Measurements from ENCODE around the gene MED1.

MED1 gene

GRCh38 chr17:39361064-39361463 is 90.0 kb downstream of the MED1 start:
- no peak for DNase-seq

- DNase-seq, result no peak
Measured at GRCh38 chr17:39360537-39360936, 90.5 kb downstream of the MED1 start.

- no peak for DNase-seq
Measured at GRCh38 chr17:39359994-39360393, 91.1 kb downstream of the MED1 start.

- DNase-seq, result no peak
Measured at GRCh38 chr17:39357986-39358385, 93.1 kb downstream of the MED1 start.

- no peak for DNase-seq
Measured at GRCh38 chr17:39357488-39357887, 93.6 kb downstream of the MED1 start.

Data from cortex of kidney (tissue), 1 donor.